ENCODE data around the gene DCUN1D4. TPM values are rescaled to one million over a fixed set of nuclear protein-coding genes. Genes with fewer than 3 reads are reported as not detected.

The DCUN1D4 gene
- total and polyA plus RNA-seq, 4 donors, result 15.2 to 33.9 (median 21.8) TPM

DNA sequence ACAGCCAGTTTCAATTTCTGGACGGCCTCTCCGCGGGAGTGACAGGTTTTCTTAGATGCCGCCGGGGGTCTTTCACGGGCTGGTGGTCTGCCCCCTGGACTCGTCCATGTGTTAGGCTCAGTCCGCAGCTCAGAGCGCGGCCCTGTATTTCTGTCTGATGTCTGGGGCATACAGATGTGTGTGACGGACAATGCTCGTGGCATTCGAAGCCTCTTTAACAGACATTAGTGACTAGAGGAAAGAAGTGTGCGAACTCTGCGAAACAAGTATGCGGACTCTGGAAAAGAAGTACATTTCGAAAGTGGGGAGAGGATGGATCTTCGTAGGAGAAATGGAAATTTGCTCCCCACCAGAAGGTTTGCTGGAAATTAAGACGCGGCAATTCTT is 793 bp upstream of the DCUN1D4 start (continued):
- no peak for TF ChIP-seq TAF1 (conservative IDR thresholded peaks at IDR 0.05)
- no peak for TF ChIP-seq FOXA1 (IDR thresholded peaks at IDR 0.05)
- TF ChIP-seq, protein P1, sequence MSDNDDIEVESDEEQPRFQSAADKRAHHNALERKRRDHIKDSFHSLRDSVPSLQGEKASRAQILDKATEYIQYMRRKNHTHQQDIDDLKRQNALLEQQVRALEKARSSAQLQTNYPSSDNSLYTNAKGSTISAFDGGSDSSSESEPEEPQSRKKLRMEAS (IDR thresholded peaks at IDR 0.05), result no peak
- TF ChIP-seq EGR1 (IDR thresholded peaks at IDR 0.05; ENCODE audit: low read depth in 2 of 2), result no peak

DNA sequence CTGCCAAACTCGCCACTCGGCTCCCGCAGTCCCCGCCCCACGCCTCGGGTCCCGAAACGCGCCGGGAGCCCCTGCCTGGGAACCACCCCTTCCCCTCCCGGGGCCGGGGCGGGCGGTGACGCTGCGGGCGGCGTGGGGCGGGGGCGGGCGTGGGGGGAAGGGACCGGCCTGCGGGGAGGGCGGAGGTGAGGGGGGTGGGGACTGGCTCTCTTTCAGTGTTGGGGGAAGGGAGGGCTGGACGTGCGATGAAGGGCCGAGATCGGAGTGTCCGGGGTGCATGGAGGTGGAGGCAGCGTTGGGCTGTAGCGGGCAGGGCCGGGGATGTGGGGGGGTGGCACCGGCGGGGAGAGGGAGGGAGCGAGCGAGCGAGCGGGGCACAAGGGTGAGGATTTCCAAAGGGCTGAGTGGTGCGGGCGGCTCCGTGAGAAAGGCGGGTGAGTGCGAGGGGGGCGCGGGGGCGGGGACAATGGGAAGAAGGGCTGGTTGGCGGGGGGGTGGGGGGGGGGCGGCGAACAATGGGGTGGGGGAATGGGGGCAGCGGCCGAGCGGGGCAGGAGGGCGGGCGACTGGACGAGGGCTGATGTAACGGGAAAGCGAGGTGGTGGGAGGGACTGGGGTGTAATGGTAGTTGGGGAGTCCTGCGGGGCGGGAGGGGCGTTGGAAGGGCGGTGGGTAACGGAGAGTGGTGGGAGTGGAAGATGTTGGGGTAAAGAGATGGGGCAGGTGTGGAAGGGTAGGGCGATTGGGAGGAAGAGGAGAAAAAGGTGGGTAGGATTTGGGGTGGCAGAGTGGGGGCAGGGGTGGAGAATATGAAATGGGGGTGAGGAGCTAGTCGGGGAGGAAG is 578 bp downstream of the DCUN1D4 start:
- no peaks in the 10 kb centered on the region for H3K9me3 ChIP-seq (ENCODE audit: control insufficient read depth in 4 of 4, low read length in 3 of 4)
- no peak for DNase-seq (ENCODE audit: low spot score)
- peak overlapping the region; percentile 89 to 97 for H3K27ac ChIP-seq (ENCODE audit: low read depth in 1 of 2, low read length in 2 of 2)
- H3K27me3 ChIP-seq (ENCODE audit: control insufficient read depth in 4 of 4, insufficient read depth in 4 of 4, low read length in 3 of 4), result no peaks in the 10 kb centered on the region
- peaks cover 0 to 2% (median 0%) of the 10 kb centered on the region in 4 donors for H3K36me3 ChIP-seq (ENCODE audit: control insufficient read depth in 4 of 4, insufficient read depth in 3 of 4, low read depth in 1 of 4, low read length in 3 of 4)
- peak overlapping the region; percentile 83 to 85 (median 84) for H3K4me3 ChIP-seq (ENCODE audit: low read depth in 1 of 3, low read length in 3 of 3)
- peaks cover 0 to 14% (median 11%) of the 10 kb centered on the region in 4 donors for H3K4me1 ChIP-seq (ENCODE audit: control insufficient read depth in 4 of 4, insufficient read depth in 4 of 4, low read length in 3 of 4)
- peak overlapping the region; percentile 71 to 80 for H3K9ac ChIP-seq (ENCODE audit: low read depth in 1 of 2, low read length in 2 of 2)
- no peak for TF ChIP-seq EGR1 (IDR thresholded peaks at IDR 0.05; ENCODE audit: low read depth in 2 of 2)
- TF ChIP-seq HNF4A (conservative IDR thresholded peaks at IDR 0.05), result peak in 1 of 2 donors; percentile 2
- under 1% methylated on average over 64 of the region's 64 CpGs for WGBS

DNA sequence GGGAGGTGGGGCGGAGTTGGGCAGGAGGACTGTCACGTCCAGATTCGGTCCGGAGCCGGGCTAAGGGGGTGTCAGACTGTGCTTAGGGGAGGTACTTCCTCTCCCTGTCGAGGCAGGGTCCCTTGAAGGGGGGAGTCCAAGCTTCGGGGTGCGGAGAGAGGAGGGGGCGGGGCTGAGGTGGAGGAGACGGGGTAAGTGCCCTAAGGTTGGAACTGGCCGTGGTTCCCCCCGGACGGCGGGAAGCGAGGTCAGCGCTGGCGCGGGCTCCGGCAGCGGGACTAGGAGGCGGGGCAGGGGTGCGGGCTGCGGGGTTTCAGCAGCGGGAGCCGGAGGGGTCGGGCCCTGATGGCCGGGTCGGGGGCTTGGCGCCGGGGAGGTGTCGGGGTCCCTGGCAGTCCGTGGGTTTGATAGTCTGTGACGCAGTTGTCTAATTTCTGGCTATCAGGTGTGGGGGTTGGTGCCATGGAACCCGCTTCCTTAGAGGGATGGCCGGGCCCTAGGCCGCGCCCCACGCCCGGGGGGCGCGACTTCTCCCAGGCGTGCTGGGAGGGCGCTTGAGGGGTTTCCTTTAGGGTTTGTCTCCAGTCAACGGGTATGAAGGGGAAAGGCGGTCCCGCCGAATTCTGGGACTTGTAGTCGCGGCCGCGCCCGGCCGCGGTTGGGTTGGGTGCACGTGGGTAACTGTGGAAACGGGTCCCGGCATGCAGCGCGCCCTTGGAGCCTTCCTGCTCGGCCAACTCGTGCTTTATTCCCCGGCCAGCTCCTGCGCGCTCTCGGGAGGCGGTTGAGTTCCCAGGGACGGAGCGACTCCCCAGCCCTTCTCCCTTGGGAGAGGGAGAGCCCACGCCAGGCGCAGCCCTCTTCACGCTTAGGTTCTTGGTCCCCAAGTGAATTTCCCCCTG is 1.5 kb downstream of the DCUN1D4 start:
- Histone ChIP-seq H3K27me3 (ENCODE audit: control insufficient read depth in 4 of 4, insufficient read depth in 4 of 4, low read length in 3 of 4) (no peaks in the 10 kb centered on the region), H3K36me3 (ENCODE audit: control insufficient read depth in 4 of 4, insufficient read depth in 3 of 4, low read depth in 1 of 4, low read length in 3 of 4) (peaks cover 0 to 2% (median 0%) of the 10 kb centered on the region in 4 donors), H3K4me1 (ENCODE audit: control insufficient read depth in 4 of 4, insufficient read depth in 4 of 4, low read length in 3 of 4) (peaks cover 3 to 18% (median 11%) of the 10 kb centered on the region in 4 donors), H3K4me3 (ENCODE audit: low read depth in 1 of 3, low read length in 3 of 3) (peak overlapping the region; percentile 83 to 85 (median 84)), H3K9me3 (ENCODE audit: control insufficient read depth in 4 of 4, low read length in 3 of 4) (no peaks in the 10 kb centered on the region), H3K9ac (ENCODE audit: low read depth in 1 of 2, low read length in 2 of 2) (peak overlapping the region; percentile 71 to 80), H3K27ac (ENCODE audit: low read depth in 1 of 2, low read length in 2 of 2) (peak overlapping the region; percentile 89 to 97)
- peak; percentile 30 for TF ChIP-seq SP1 (IDR thresholded peaks at IDR 0.05)
- TF ChIP-seq, protein P2, sequence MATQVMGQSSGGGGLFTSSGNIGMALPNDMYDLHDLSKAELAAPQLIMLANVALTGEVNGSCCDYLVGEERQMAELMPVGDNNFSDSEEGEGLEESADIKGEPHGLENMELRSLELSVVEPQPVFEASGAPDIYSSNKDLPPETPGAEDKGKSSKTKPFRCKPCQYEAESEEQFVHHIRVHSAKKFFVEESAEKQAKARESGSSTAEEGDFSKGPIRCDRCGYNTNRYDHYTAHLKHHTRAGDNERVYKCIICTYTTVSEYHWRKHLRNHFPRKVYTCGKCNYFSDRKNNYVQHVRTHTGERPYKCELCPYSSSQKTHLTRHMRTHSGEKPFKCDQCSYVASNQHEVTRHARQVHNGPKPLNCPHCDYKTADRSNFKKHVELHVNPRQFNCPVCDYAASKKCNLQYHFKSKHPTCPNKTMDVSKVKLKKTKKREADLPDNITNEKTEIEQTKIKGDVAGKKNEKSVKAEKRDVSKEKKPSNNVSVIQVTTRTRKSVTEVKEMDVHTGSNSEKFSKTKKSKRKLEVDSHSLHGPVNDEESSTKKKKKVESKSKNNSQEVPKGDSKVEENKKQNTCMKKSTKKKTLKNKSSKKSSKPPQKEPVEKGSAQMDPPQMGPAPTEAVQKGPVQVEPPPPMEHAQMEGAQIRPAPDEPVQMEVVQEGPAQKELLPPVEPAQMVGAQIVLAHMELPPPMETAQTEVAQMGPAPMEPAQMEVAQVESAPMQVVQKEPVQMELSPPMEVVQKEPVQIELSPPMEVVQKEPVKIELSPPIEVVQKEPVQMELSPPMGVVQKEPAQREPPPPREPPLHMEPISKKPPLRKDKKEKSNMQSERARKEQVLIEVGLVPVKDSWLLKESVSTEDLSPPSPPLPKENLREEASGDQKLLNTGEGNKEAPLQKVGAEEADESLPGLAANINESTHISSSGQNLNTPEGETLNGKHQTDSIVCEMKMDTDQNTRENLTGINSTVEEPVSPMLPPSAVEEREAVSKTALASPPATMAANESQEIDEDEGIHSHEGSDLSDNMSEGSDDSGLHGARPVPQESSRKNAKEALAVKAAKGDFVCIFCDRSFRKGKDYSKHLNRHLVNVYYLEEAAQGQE (IDR thresholded peaks at IDR 0.05), result no peak
- TF ChIP-seq GABPA (IDR thresholded peaks at IDR 0.05 in 1 of 2, conservative IDR thresholded peaks at IDR 0.05 in 1 of 2), result peak in 1 of 2 donors; percentile 65
- TF ChIP-seq, protein P3, sequence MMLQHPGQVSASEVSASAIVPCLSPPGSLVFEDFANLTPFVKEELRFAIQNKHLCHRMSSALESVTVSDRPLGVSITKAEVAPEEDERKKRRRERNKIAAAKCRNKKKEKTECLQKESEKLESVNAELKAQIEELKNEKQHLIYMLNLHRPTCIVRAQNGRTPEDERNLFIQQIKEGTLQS (IDR thresholded peaks at IDR 0.05), result no peak
- no peak for TF ChIP-seq HNF4G (IDR thresholded peaks at IDR 0.05)
- TF ChIP-seq JUND (IDR thresholded peaks at IDR 0.05), result no peak
- peak in 1 of 2 donors; percentile 8 for TF ChIP-seq RXRA (IDR thresholded peaks at IDR 0.05)
- no peak for TF ChIP-seq NR2F2 (IDR thresholded peaks at IDR 0.05)
- TF ChIP-seq, protein P4, sequence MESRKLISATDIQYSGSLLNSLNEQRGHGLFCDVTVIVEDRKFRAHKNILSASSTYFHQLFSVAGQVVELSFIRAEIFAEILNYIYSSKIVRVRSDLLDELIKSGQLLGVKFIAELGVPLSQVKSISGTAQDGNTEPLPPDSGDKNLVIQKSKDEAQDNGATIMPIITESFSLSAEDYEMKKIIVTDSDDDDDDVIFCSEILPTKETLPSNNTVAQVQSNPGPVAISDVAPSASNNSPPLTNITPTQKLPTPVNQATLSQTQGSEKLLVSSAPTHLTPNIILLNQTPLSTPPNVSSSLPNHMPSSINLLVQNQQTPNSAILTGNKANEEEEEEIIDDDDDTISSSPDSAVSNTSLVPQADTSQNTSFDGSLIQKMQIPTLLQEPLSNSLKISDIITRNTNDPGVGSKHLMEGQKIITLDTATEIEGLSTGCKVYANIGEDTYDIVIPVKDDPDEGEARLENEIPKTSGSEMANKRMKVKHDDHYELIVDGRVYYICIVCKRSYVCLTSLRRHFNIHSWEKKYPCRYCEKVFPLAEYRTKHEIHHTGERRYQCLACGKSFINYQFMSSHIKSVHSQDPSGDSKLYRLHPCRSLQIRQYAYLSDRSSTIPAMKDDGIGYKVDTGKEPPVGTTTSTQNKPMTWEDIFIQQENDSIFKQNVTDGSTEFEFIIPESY (IDR thresholded peaks at IDR 0.05), result no peak
- TF ChIP-seq, protein P1 (IDR thresholded peaks at IDR 0.05), result peak; percentile 98
- peak; percentile 11 to 27 for TF ChIP-seq RAD21 (IDR thresholded peaks at IDR 0.05)
- no peak for TF ChIP-seq FOXA1 (IDR thresholded peaks at IDR 0.05)
- TF ChIP-seq YY1 (IDR thresholded peaks at IDR 0.05), result peak; percentile 81
- peak; percentile 19 to 38 for TF ChIP-seq HNF4A (conservative IDR thresholded peaks at IDR 0.05)
- WGBS, result under 1% methylated on average over 71 of the region's 71 CpGs
- peak; percentile 89 for DNase-seq (ENCODE audit: low spot score)

Measured in liver (tissue), 9 donors.